OCI-LY1 (cell line): ENCODE results near the gene ACACA.

Experiments used
- H2AFZ ChIP-seq: fragments of 200-600 bp; sonication (generic), shearing (Covaris generic); 2 replicates; pipeline ENCODE4 v1.6.0; 2014; ENCODE audit warnings: antibody characterized with exemption, mild to moderate bottlenecking, low read length
- H3F3A ChIP-seq: fragments of 200-600 bp; sonication (generic), shearing (Covaris generic); 2 replicates; pipeline ENCODE4 v1.6.0; 2014; ENCODE audit warnings: mild to moderate bottlenecking, antibody characterized with exemption, low read length, moderate library complexity; ENCODE audit not compliant: insufficient read depth
- H3K27ac ChIP-seq: fragments of 200-600 bp; sonication (generic); 2 replicates; pipeline ENCODE4 v1.5.1; 2014; ENCODE audit warnings: low read length, mixed run types, mild to moderate bottlenecking, low read depth; ENCODE audit not compliant: poor library complexity, severe bottlenecking
- H3K27me3 ChIP-seq: fragments of 200-600 bp; sonication (generic); 2 replicates; pipeline ENCODE4 v1.6.0; 2014; ENCODE audit warnings: antibody characterized with exemption, mild to moderate bottlenecking, low read length, moderate library complexity; ENCODE audit not compliant: insufficient read depth
- H3K36me3 ChIP-seq: fragments of 200-600 bp; sonication (generic); 2 replicates; pipeline ENCODE4 v1.6.1; 2014; ENCODE audit warnings: mild to moderate bottlenecking, antibody characterized with exemption, low read length, moderate library complexity, mixed read lengths; ENCODE audit not compliant: insufficient read depth
- H3K4me1 ChIP-seq: fragments of 200-600 bp; sonication (generic); 2 replicates; pipeline ENCODE4 v1.5.1; 2014; ENCODE audit warnings: mild to moderate bottlenecking, low read length, moderate library complexity; ENCODE audit not compliant: insufficient read depth, severe bottlenecking
- H3K4me2 ChIP-seq: fragments of 200-600 bp; sonication (generic), shearing (Covaris generic); 2 replicates; pipeline ENCODE4 v1.6.1; 2014; ENCODE audit warnings: low read length
- H3K4me3 ChIP-seq: fragments of 200-600 bp; sonication (generic); 2 replicates; pipeline ENCODE4 v1.5.1; 2014; ENCODE audit warnings: low read length, low read depth, mild to moderate bottlenecking, mixed read lengths; ENCODE audit not compliant: poor library complexity, severe bottlenecking
- H3K79me2 ChIP-seq: fragments of 200-600 bp; shearing (Covaris generic); 2 replicates; pipeline ENCODE4 v1.6.1; 2016; ENCODE audit warnings: mixed run types, low read length, mixed read lengths; ENCODE audit not compliant: insufficient read depth
- H3K9ac ChIP-seq: fragments of 200-600 bp; sonication (generic), shearing (Covaris generic); 2 replicates; pipeline ENCODE4 v1.6.1; 2014; ENCODE audit warnings: mild to moderate bottlenecking, low read length, mixed read lengths
- H3K9me2 ChIP-seq: fragments of 200-600 bp; sonication (generic), shearing (Covaris generic); 2 replicates; pipeline ENCODE4 v1.6.1; 2014; ENCODE audit warnings: low read depth, mild to moderate bottlenecking, low read length, mixed read lengths
- H3K9me3 ChIP-seq: fragments of 200-600 bp; shearing (Covaris generic); 2 replicates; pipeline ENCODE4 v1.6.1; 2014; ENCODE audit warnings: low read length, mixed read lengths
- H4K20me1 ChIP-seq: fragments of 200-600 bp; sonication (generic), shearing (Covaris generic); 2 replicates; pipeline ENCODE4 v1.6.0; 2016; ENCODE audit warnings: mild to moderate bottlenecking, low read length; ENCODE audit not compliant: insufficient read depth
- CTCF ChIP-seq: fragments of 200-600 bp; sonication (generic), shearing (Covaris generic); IDR thresholded peaks from 2 replicates; pipeline ENCODE4 v1.5.1; 2017; ENCODE audit warnings: mild to moderate bottlenecking, antibody characterized with exemption, low read length, moderate library complexity, mixed read lengths
- EZH2 ChIP-seq: fragments of 200-600 bp; sonication (generic), shearing (Covaris generic); IDR thresholded peaks from 2 replicates; pipeline ENCODE4 v1.8.0; 2017; ENCODE audit warnings: borderline replicate concordance, mixed run types, mild to moderate bottlenecking, antibody characterized with exemption, low read length, moderate library complexity, mixed read lengths

The ACACA gene

DNA sequence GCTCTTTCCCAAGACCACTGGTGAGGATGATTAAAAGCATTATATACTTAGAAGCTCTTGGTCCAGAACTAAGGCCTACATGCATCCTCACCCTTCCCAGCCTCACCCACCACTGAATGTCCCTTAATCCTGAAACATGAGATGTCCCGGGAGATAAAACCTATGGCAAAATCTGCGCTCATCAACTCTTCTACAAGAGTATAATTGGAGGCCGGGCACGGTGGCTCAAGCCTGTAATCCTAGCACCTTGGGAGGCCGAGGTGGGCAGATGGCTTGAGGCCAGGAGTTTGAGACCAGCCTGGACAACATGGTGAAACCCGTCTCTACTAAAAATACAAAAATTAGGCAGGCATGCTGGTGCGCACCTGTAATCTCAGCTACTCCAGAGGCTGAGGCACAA is 13.3 kb downstream of the ACACA start:
- no peak overlapping the region for H2AFZ ChIP-seq
- no peaks in the 10 kb centered on the region for H3K9me2 ChIP-seq
- H4K20me1 ChIP-seq, result no peaks in the 10 kb centered on the region
- no peak overlapping the region for H3K4me2 ChIP-seq
- H3K9me3 ChIP-seq, result no peaks in the 10 kb centered on the region
- TF ChIP-seq EZH2 (no peak), CTCF (no peak)
- H3K36me3 ChIP-seq, result no peaks in the 10 kb centered on the region
- no peaks in the 10 kb centered on the region for H3F3A ChIP-seq
- H3K79me2 ChIP-seq, result no peaks in the 10 kb centered on the region
- no peak overlapping the region for H3K9ac ChIP-seq
- H3K27me3 ChIP-seq, result no peaks in the 10 kb centered on the region
- peaks cover 3% of the 10 kb centered on the region for H3K4me1 ChIP-seq
- H3K27ac ChIP-seq, result no peak overlapping the region
- no peak overlapping the region for H3K4me3 ChIP-seq

DNA sequence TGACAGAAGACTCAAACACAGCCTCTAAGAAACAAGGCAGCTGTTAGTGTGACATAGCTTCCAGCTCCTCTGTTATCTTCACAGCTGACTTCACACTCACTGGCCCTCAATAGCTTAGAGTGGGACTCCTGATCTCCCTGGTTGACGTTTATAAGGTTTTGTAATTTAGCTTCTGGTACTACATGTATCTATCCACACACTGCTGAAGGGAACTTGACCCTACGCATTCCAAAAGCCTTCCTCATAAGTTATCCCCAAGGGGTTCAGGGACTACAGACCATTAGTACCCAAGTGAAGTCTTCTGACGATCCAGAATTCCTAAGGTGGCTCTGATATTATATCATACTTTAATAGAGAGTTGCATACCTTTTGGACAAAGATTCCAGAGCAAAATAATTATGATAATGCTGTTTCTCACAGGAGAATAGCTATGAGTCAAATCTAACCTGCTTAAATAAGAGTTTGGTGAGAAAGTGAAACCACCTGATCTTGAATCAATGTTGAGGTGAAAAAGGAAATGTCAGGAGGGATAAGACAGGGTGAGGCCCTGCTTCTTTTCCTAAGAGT is 14.5 kb downstream of the ACACA start:
- Histone ChIP-seq H4K20me1 (no peaks in the 10 kb centered on the region), H3K4me3 (no peak overlapping the region), H3K4me2 (no peak overlapping the region), H3K27ac (no peak overlapping the region), H3K4me1 (peaks cover 3% of the 10 kb centered on the region), H3K36me3 (no peaks in the 10 kb centered on the region), H3K27me3 (no peaks in the 10 kb centered on the region), H3K9ac (no peak overlapping the region), H3K9me2 (no peaks in the 10 kb centered on the region), H3F3A (no peaks in the 10 kb centered on the region), H3K9me3 (no peaks in the 10 kb centered on the region), H3K79me2 (no peaks in the 10 kb centered on the region), H2AFZ (no peak overlapping the region)
- TF ChIP-seq EZH2, result no peak
- TF ChIP-seq CTCF, result no peak

DNA sequence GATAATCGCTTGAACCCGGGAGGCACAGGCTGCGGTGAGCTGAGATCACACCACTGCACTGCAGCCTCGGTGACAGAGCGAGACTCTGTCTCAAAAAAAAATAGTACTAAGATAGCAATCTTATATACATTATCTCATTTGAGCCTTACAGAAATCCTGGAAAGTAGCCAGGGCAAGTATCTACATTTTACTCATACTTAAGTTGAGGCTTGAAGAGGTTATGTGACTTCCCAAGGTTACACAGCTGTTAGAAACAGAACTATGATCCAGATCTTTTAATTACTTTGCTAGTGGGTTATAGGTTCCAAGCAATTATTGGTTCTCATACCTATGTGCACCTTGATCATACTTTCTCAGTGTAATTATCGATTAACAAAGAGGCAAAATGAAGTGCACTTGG is 15.5 kb downstream of the ACACA start:
- Histone ChIP-seq H3K4me3 (no peak overlapping the region), H3K27ac (no peak overlapping the region), H3K9me2 (no peaks in the 10 kb centered on the region), H2AFZ (no peak overlapping the region), H3K9ac (no peak overlapping the region), H3K4me1 (peaks cover 3% of the 10 kb centered on the region), H3K27me3 (no peaks in the 10 kb centered on the region), H3K36me3 (no peaks in the 10 kb centered on the region), H3K79me2 (no peaks in the 10 kb centered on the region), H3F3A (no peaks in the 10 kb centered on the region), H3K4me2 (no peak overlapping the region), H3K9me3 (no peaks in the 10 kb centered on the region), H4K20me1 (no peaks in the 10 kb centered on the region)
- no peak for TF ChIP-seq CTCF
- no peak for TF ChIP-seq EZH2
